ENCODE results near the gene PDE4B.

PDE4B gene

GRCh38 chr1:65955503-65955902 is 162.8 kb downstream of the PDE4B start:
- in situ Hi-C loops (cut with MboI; ENCODE audit: low sequenced_read_pairs, unreplicated experiment), result no loop called here
- DNase-seq (ENCODE audit: low spot score), result no peak

GRCh38 chr1:65958561-65959350 is 166.1 kb downstream of the PDE4B start:
- TF ChIP-seq CTCF (IDR thresholded peaks at IDR 0.05; ENCODE audit: borderline replicate concordance, control extremely low read depth, extremely low read depth, insufficient read depth, missing control alignments), result peak; percentile 30
- peak; percentile 33 for DNase-seq (ENCODE audit: low spot score)
- in situ Hi-C loops (cut with MboI; ENCODE audit: low sequenced_read_pairs, unreplicated experiment), result no loop called here

More at GRCh38 chr1:65955503-65955902, 162.8 kb downstream of the PDE4B start:
- no peak for TF ChIP-seq CTCF (IDR thresholded peaks at IDR 0.05; ENCODE audit: borderline replicate concordance, control extremely low read depth, extremely low read depth, insufficient read depth, missing control alignments)

- in situ Hi-C loops (cut with MboI; ENCODE audit: low sequenced_read_pairs, unreplicated experiment), result loop anchor here (10.0 kb wide), 1 partner anchor 495 kb away; no protein-coding TSS in a partner anchor
- DNase-seq (ENCODE audit: low spot score), result no peak
- no peak for TF ChIP-seq CTCF (IDR thresholded peaks at IDR 0.05; ENCODE audit: borderline replicate concordance, control extremely low read depth, extremely low read depth, insufficient read depth, missing control alignments)
Observed at GRCh38 chr1:65959896-65960567, 167.3 kb downstream of the PDE4B start.

GRCh38 chr1:65963156-65963888 is 170.6 kb downstream of the PDE4B start:
- no peak for DNase-seq (ENCODE audit: low spot score)
- in situ Hi-C loops (cut with MboI; ENCODE audit: low sequenced_read_pairs, unreplicated experiment), result loop anchor here (10.0 kb wide), 1 partner anchor 491 kb away; no protein-coding TSS in a partner anchor
- no peak for TF ChIP-seq CTCF (IDR thresholded peaks at IDR 0.05; ENCODE audit: borderline replicate concordance, control extremely low read depth, extremely low read depth, insufficient read depth, missing control alignments)

GRCh38 chr1:65964123-65964522 is 171.4 kb downstream of the PDE4B start:
- no peak for TF ChIP-seq CTCF (IDR thresholded peaks at IDR 0.05; ENCODE audit: borderline replicate concordance, control extremely low read depth, extremely low read depth, insufficient read depth, missing control alignments)
- in situ Hi-C loops (cut with MboI; ENCODE audit: low sequenced_read_pairs, unreplicated experiment), result loop anchor here (10.0 kb wide), 1 partner anchor 491 kb away; no protein-coding TSS in a partner anchor
- DNase-seq (ENCODE audit: low spot score), result no peak

Measured in GM13976 (cell line).